Measurements from ENCODE around the gene SYTL3. TPM values are rescaled to one million over a fixed set of nuclear protein-coding genes. Genes with fewer than 3 reads are reported as not detected.

Gene SYTL3
- total and polyA plus RNA-seq, 10 of the 15 experiments (the other 5 are each of a cell fraction or from before 2014, with no cell fraction given) = 3.3 to 12.1 (median 6.9) TPM

GRCh38 chr6:158627168-158627939 lies 22.5 kb upstream of the SYTL3 start:
- intact Hi-C loops (cut with micrococcal nuclease; ENCODE audit: unreplicated experiment) (no loop called here), in situ Hi-C loops (cut with MboI) (no loop called here)
- H3K4me2 ChIP-seq (ENCODE audit: control insufficient read depth, insufficient read depth) = no peak overlapping the region
- no peak overlapping the region for H3K9ac ChIP-seq (ENCODE audit: control insufficient read depth, insufficient read depth, low read length)
- no peak overlapping the region for H2AFZ ChIP-seq (ENCODE audit: control insufficient read depth, low read depth, low read length)
- H3K4me1 ChIP-seq (ENCODE audit: control insufficient read depth, insufficient read depth, low read length) = no peaks in the 10 kb centered on the region; the same call in 1 of the 2 replicates
- ATAC-seq = no peak
- no peaks in the 10 kb centered on the region for H3K79me2 ChIP-seq (ENCODE audit: control insufficient read depth, insufficient read depth, low read length)
- TF ChIP-seq, protein P1, sequence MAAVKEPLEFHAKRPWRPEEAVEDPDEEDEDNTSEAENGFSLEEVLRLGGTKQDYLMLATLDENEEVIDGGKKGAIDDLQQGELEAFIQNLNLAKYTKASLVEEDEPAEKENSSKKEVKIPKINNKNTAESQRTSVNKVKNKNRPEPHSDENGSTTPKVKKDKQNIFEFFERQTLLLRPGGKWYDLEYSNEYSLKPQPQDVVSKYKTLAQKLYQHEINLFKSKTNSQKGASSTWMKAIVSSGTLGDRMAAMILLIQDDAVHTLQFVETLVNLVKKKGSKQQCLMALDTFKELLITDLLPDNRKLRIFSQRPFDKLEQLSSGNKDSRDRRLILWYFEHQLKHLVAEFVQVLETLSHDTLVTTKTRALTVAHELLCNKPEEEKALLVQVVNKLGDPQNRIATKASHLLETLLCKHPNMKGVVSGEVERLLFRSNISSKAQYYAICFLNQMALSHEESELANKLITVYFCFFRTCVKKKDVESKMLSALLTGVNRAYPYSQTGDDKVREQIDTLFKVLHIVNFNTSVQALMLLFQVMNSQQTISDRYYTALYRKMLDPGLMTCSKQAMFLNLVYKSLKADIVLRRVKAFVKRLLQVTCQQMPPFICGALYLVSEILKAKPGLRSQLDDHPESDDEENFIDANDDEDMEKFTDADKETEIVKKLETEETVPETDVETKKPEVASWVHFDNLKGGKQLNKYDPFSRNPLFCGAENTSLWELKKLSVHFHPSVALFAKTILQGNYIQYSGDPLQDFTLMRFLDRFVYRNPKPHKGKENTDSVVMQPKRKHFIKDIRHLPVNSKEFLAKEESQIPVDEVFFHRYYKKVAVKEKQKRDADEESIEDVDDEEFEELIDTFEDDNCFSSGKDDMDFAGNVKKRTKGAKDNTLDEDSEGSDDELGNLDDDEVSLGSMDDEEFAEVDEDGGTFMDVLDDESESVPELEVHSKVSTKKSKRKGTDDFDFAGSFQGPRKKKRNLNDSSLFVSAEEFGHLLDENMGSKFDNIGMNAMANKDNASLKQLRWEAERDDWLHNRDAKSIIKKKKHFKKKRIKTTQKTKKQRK (IDR thresholded peaks at IDR 0.05; ENCODE audit: low read depth, low read length) = no peak
- TF ChIP-seq RCOR1 (conservative IDR thresholded peaks at IDR 0.05; ENCODE audit: low read depth, low read length) = no peak
- no peak for TF ChIP-seq KAT2A (conservative IDR thresholded peaks at IDR 0.05; ENCODE audit: control insufficient read depth, low read depth, low read length)
- no peak for TF ChIP-seq IKZF1 (conservative IDR thresholded peaks at IDR 0.05)
- no peak for TF ChIP-seq IRF3 (IDR thresholded peaks at IDR 0.05)
- TF ChIP-seq SMC3 (IDR thresholded peaks at IDR 0.05; ENCODE audit: borderline replicate concordance, low read length) = no peak
- no peak overlapping the region for H3K4me3 ChIP-seq
- H3K36me3 ChIP-seq (ENCODE audit: control insufficient read depth in 2 of 2, insufficient read depth in 2 of 2, low read length in 1 of 2) = peaks cover 13 to 25% of the 10 kb centered on the region in 2 experiments
- 94% methylated on average over 20 of the region's 20 CpGs for WGBS (ENCODE audit: insufficient coverage, insufficient replicate concordance, low lambda C conversion rate, missing lambda C conversion rate)
- DNase-seq (ENCODE audit: low read depth, low spot score) = no peak
- ChIA-PET CTCF (interaction anchor here (1.6 kb wide), 1 partner anchor 406 kb away, joined by 3 read pairs; no protein-coding TSS in a partner anchor), SMC1A (ENCODE audit: uncharacterized antibody, unreplicated experiment) (interaction anchor here (1.1 to 3.4 kb wide), 2 partner anchors 22 to 64 kb away, joined by 5 to 12 read pairs; partner anchors contain the start of gene SYTL3), RAD21 (ENCODE audit: unreplicated experiment) (no interaction called here), POLR2A (interaction anchor here (0.8 kb wide), 1 partner anchor 155 kb away, joined by 3 read pairs; no protein-coding TSS in a partner anchor)
- H3K27me3 ChIP-seq (replicated peaks in 1 of 2; ENCODE audit: control insufficient read depth in 2 of 2, insufficient read depth in 2 of 2, low read length in 1 of 2) = no peaks in the 10 kb centered on the region
- no peak for FAIRE-seq
- H4K20me1 ChIP-seq (ENCODE audit: control insufficient read depth, insufficient read depth) = no peaks in the 10 kb centered on the region
- no TSS peak for BruUV-seq (replicated peaks)
- H3K27ac ChIP-seq (ENCODE audit: control insufficient read depth, insufficient read depth) = no peak overlapping the region
- H3K9me3 ChIP-seq (replicated peaks; ENCODE audit: control insufficient read depth, insufficient read depth, low read length) = no peaks in the 10 kb centered on the region

Measured in GM12878 (cell line).